ENCODE results near the gene ANKRD34A. TPM values are rescaled to one million over a fixed set of nuclear protein-coding genes. Genes with fewer than 3 reads are reported as not detected.
A peak's percentile ranks its signal among the peaks of the same experiment; 100 is the strongest.

ANKRD34A gene
- total and polyA plus RNA-seq, 7 donors, result 0.33 to 1.9 (median 0.71) TPM; not detected in 2

GRCh38 chr1:145986551-145986950 lies 22.2 kb upstream of the ANKRD34A start:
- intact Hi-C loops (cut with DNase I), result no loop called here
- peak; percentile 52 for DNase-seq
- Histone ChIP-seq H3K9me3 (no peaks in the 10 kb centered on the region), H3K27me3 (no peaks in the 10 kb centered on the region), H3K27ac (peak overlapping the region; percentile 92 to 96 (median 94)), H3K4me1 (peaks cover 0 to 66% (median 62%) of the 10 kb centered on the region in 4 donors), H3K36me3 (no peaks in the 10 kb centered on the region), H3K4me3 (no peak overlapping the region)
- 95% methylated on average over 6 of the region's 6 CpGs for WGBS, 2 donors
- TF ChIP-seq POLR2AphosphoS5 (IDR thresholded peaks at IDR 0.05) (no peak), EP300 (IDR thresholded peaks at IDR 0.05) (no peak)

GRCh38 chr1:145985502-145986439 lies 21.4 kb upstream of the ANKRD34A start:
- intact Hi-C loops (cut with DNase I), result no loop called here
- Histone ChIP-seq H3K4me3 (peak overlapping the region in 3 of 4 donors; percentile 11 to 22 (median 13)), H3K9me3 (no peaks in the 10 kb centered on the region), H3K27ac (peak overlapping the region; percentile 92 to 96 (median 94)), H3K4me1 (peaks cover 0 to 68% (median 64%) of the 10 kb centered on the region in 4 donors), H3K36me3 (no peaks in the 10 kb centered on the region), H3K27me3 (no peaks in the 10 kb centered on the region)
- DNase-seq, result peak; percentile 87
- peak; percentile 18 to 54 (median 43) for TF ChIP-seq POLR2AphosphoS5 (IDR thresholded peaks at IDR 0.05)
- no peak for TF ChIP-seq POLR2A (IDR thresholded peaks at IDR 0.05)
- WGBS, 2 donors, result 45 to 59% methylated on average over 15 of the region's 15 CpGs

GRCh38 chr1:145985129-145985501 lies 20.7 kb upstream of the ANKRD34A start:
- WGBS, 2 donors, result 76 to 80% methylated on average over 2 of the region's 2 CpGs
- TF ChIP-seq POLR2A (IDR thresholded peaks at IDR 0.05) (no peak), EP300 (IDR thresholded peaks at IDR 0.05) (no peak), CTCF (IDR thresholded peaks at IDR 0.05) (no peak), POLR2AphosphoS5 (IDR thresholded peaks at IDR 0.05) (peak in 1 of 4 donors; percentile 5)
- Histone ChIP-seq H3K27me3 (no peaks in the 10 kb centered on the region), H3K4me1 (peaks cover 0 to 72% (median 69%) of the 10 kb centered on the region in 4 donors), H3K4me3 (peak overlapping the region in 3 of 4 donors; percentile 11 to 22 (median 13)), H3K9me3 (no peaks in the 10 kb centered on the region), H3K27ac (peak overlapping the region; percentile 92 to 96 (median 94)), H3K36me3 (no peaks in the 10 kb centered on the region)
- intact Hi-C loops (cut with DNase I), result no loop called here
- DNase-seq, result peak; percentile 72

GRCh38 chr1:145983960-145984830 lies 19.8 kb upstream of the ANKRD34A start:
- H3K36me3 ChIP-seq, result no peaks in the 10 kb centered on the region
- H3K4me1 ChIP-seq, result peaks cover 0 to 79% (median 73%) of the 10 kb centered on the region in 4 donors
- intact Hi-C loops (cut with DNase I), result no loop called here
- no peak overlapping the region for H3K4me3 ChIP-seq
- peak; percentile 55 for DNase-seq
- no peaks in the 10 kb centered on the region for H3K27me3 ChIP-seq
- WGBS, 2 donors, result 74 to 87% methylated on average over 12 of the region's 12 CpGs
- TF ChIP-seq POLR2AphosphoS5 (IDR thresholded peaks at IDR 0.05) (no peak), CTCF (IDR thresholded peaks at IDR 0.05) (no peak), POLR2A (IDR thresholded peaks at IDR 0.05) (no peak), EP300 (IDR thresholded peaks at IDR 0.05) (no peak)
- no peaks in the 10 kb centered on the region for H3K9me3 ChIP-seq
- peak overlapping the region; percentile 92 to 96 (median 94) for H3K27ac ChIP-seq

GRCh38 chr1:145983206-145983675 lies 18.9 kb upstream of the ANKRD34A start:
- intact Hi-C loops (cut with DNase I), result no loop called here
- no peaks in the 10 kb centered on the region for H3K9me3 ChIP-seq
- peaks cover 0 to 89% (median 82%) of the 10 kb centered on the region in 4 donors for H3K4me1 ChIP-seq
- TF ChIP-seq EP300 (IDR thresholded peaks at IDR 0.05), result no peak
- peak in 2 of 4 donors; percentile 23 to 37 for TF ChIP-seq POLR2AphosphoS5 (IDR thresholded peaks at IDR 0.05)
- 26 to 60% methylated on average over 1 of the region's 1 CpG for WGBS, 2 donors
- no peak overlapping the region for H3K4me3 ChIP-seq
- DNase-seq, result peak; percentile 73
- H3K36me3 ChIP-seq, result no peaks in the 10 kb centered on the region
- H3K27ac ChIP-seq, result peak overlapping the region; percentile 92 to 96 (median 94)
- H3K27me3 ChIP-seq, result no peaks in the 10 kb centered on the region
